SK-N-SH (cell line): ENCODE measurements around the gene NOTCH1. TPM values are rescaled to one million over a fixed set of nuclear protein-coding genes. Genes with fewer than 3 reads are reported as not detected.

Source experiments
- CTCF ChIA-PET: fragments of 300-600, 350-600 bp; formaldehyde crosslinking; extraction: SDS; loops from one replicate; lab custom pipeline; 2021; lab: Yijun Ruan, JAX
- POLR2A ChIA-PET: fragments of 350-600 bp; sonication (Branson Sonifier 250); formaldehyde crosslinking; extraction: SDS; loops from one replicate; lab custom pipeline; 2020; ENCODE audit warnings: antibody characterized with exemption, inconsistent platforms; lab: Yijun Ruan, JAX
- DNase-seq: peaks from one replicate; pipeline ENCODE4 v3.0.0; 2012
- H2AFZ ChIP-seq: fragments of 200-600 bp; sonication (generic); 2 replicates; pipeline ENCODE4 v1.8.1; 2016; ENCODE audit warnings: antibody characterized with exemption, mild to moderate bottlenecking, low read depth
- H3F3A ChIP-seq: fragments of 200-600 bp; sonication (generic); replicated peaks from 2 replicates; pipeline ENCODE3; 2016; ENCODE audit warnings: antibody characterized with exemption, mild to moderate bottlenecking; ENCODE audit not compliant: insufficient read depth
- H3K27ac ChIP-seq, 2 experiments: fragments of 200-500 bp in 1 of 2; fragments of 200-600 bp in 1 of 2; sonication (Bioruptor generic) in 1 of 2; sonication (generic), shearing (Covaris generic) in 1 of 2; 2 replicates each; pipeline versions ENCODE4 v1.5.1 to v1.6.1; 2014 to 2016; ENCODE audit warnings: low read depth in 2 of 2, inconsistent platforms in 1 of 2, low read length in 1 of 2, mild to moderate bottlenecking in 1 of 2, mixed read lengths in 1 of 2
- H3K27me3 ChIP-seq: fragments of 200-600 bp; sonication (generic), shearing (Covaris generic); 2 replicates; pipeline ENCODE4 v1.6.1; 2016; ENCODE audit warnings: mixed run types; ENCODE audit not compliant: insufficient read depth
- H3K36me3 ChIP-seq, 2 experiments: fragments of 200-500 bp in 1 of 2; fragments of 200-600 bp in 1 of 2; sonication (Bioruptor generic) in 1 of 2; sonication (generic) in 1 of 2; replicated peaks in 1 of 2; 2 replicates each; pipeline versions ENCODE3 to v1.5.1; 2014 to 2016; ENCODE audit warnings: low read length in 1 of 2, mild to moderate bottlenecking in 1 of 2; ENCODE audit not compliant: insufficient read depth in 2 of 2, control insufficient read depth in 1 of 2
- H3K4me1 ChIP-seq, 2 experiments: fragments of 200-500 bp in 1 of 2; fragments of 200-600 bp in 1 of 2; sonication (Bioruptor generic) in 1 of 2; sonication (generic), shearing (Covaris generic) in 1 of 2; 2 replicates each; pipeline versions ENCODE4 v1.5.1 to v1.6.1; 2014 to 2016; ENCODE audit warnings: low read depth in 1 of 2, low read length in 1 of 2, mixed run types in 1 of 2; ENCODE audit not compliant: insufficient read depth in 2 of 2, control insufficient read depth in 1 of 2
- H3K4me2 ChIP-seq: fragments of 200-600 bp; sonication (generic), shearing (Covaris generic); 2 replicates; pipeline ENCODE4 v1.6.1; 2017; ENCODE audit warnings: mixed run types
- H3K4me3 ChIP-seq, 2 experiments: fragments of 200-500 bp in 1 of 2; fragments of 200-600 bp in 1 of 2; sonication (Bioruptor generic) in 1 of 2; sonication (generic), shearing (Covaris generic) in 1 of 2; 2 replicates each; pipeline versions ENCODE4 v1.5.1 to v1.8.1; 2014 to 2016; ENCODE audit warnings: low read depth in 2 of 2, inconsistent platforms in 1 of 2, low read length in 1 of 2, mild to moderate bottlenecking in 1 of 2, mixed read lengths in 1 of 2, moderate library complexity in 1 of 2
- H3K79me2 ChIP-seq: fragments of 200-600 bp; sonication (generic); 2 replicates; pipeline ENCODE4 v1.8.1; 2017; ENCODE audit warnings: mild to moderate bottlenecking; ENCODE audit not compliant: insufficient read depth
- H3K9ac ChIP-seq: fragments of 200-600 bp; sonication (generic); 2 replicates; pipeline ENCODE4 v1.6.1; 2017; ENCODE audit warnings: mixed run types
- H3K9me2 ChIP-seq: fragments of 200-600 bp; sonication (generic); 2 replicates; pipeline ENCODE4 v1.6.1; 2017; ENCODE audit warnings: mixed run types
- H3K9me3 ChIP-seq: fragments of 200-600 bp; sonication (generic); 2 replicates; pipeline ENCODE4 v1.6.1; 2017; ENCODE audit warnings: mixed run types, mild to moderate bottlenecking, moderate library complexity
- H4K20me1 ChIP-seq: fragments of 200-600 bp; sonication (generic); 2 replicates; pipeline ENCODE4 v1.6.1; 2017; ENCODE audit warnings: mild to moderate bottlenecking, mixed run types; ENCODE audit not compliant: insufficient read depth
- CHD2 ChIP-seq: fragments of 150-350 bp; IDR thresholded peaks from 2 replicates; pipeline ENCODE4 v1.6.1; 2018; ENCODE audit warnings: low read length; ENCODE audit not compliant: partially characterized antibody
- ELF1 ChIP-seq: IDR thresholded peaks from 2 replicates; pipeline ENCODE4 v1.4.0; 2012
- FOSL2 ChIP-seq: IDR thresholded peaks from 2 replicates; pipeline ENCODE4 v1.4.0; 2012; ENCODE audit warnings: low read depth, mild to moderate bottlenecking, moderate library complexity, borderline replicate concordance
- FOXJ3 ChIP-seq: sonication (generic); formaldehyde crosslinking; IDR thresholded peaks from 2 replicates; pipeline ENCODE4 v1.5.1; 2020; ENCODE audit warnings: mild to moderate bottlenecking, missing genetic modification reagents
- GABPA ChIP-seq: IDR thresholded peaks from 2 replicates; pipeline ENCODE4 v1.4.0; 2012; ENCODE audit warnings: low read depth, mild to moderate bottlenecking
- IRF3 ChIP-seq: fragments of 150-350 bp; IDR thresholded peaks from 2 replicates; pipeline ENCODE4 v1.6.1; 2016; ENCODE audit warnings: mild to moderate bottlenecking, low read depth, low read length
- JUND ChIP-seq: IDR thresholded peaks from 2 replicates; pipeline ENCODE4 v1.4.0; 2012
- MEF2A ChIP-seq: IDR thresholded peaks from 2 replicates; pipeline ENCODE4 v1.4.0; 2012; ENCODE audit warnings: low read depth, borderline replicate concordance
- MXI1 ChIP-seq: IDR thresholded peaks from 2 replicates; pipeline ENCODE4 v1.6.1; 2012; ENCODE audit warnings: mild to moderate bottlenecking, low read depth, low read length, improper control_type of control experiment
- NFIC ChIP-seq: IDR thresholded peaks from 2 replicates; pipeline ENCODE4 v1.4.0; 2012; ENCODE audit warnings: borderline replicate concordance
- RXRA ChIP-seq: IDR thresholded peaks from 2 replicates; pipeline ENCODE4 v1.4.0; 2012; ENCODE audit warnings: low read depth, mild to moderate bottlenecking, borderline replicate concordance
- SIN3A ChIP-seq: IDR thresholded peaks from 2 replicates; pipeline ENCODE4 v1.6.1; 2012; ENCODE audit warnings: low read depth, mild to moderate bottlenecking, low read length, moderate library complexity, borderline replicate concordance
- SMC3 ChIP-seq: IDR thresholded peaks from 2 replicates; pipeline ENCODE4 v1.6.1; 2012; ENCODE audit warnings: low read depth, low read length, improper control_type of control experiment
- TAF1 ChIP-seq: IDR thresholded peaks from 2 replicates; pipeline ENCODE4 v1.6.1; 2012; ENCODE audit warnings: low read depth, mild to moderate bottlenecking, low read length, moderate library complexity, borderline replicate concordance
- USF1 ChIP-seq: IDR thresholded peaks from 2 replicates; pipeline ENCODE4 v1.4.0; 2012; ENCODE audit warnings: low read depth, borderline replicate concordance
- YY1 ChIP-seq: IDR thresholded peaks from 2 replicates; pipeline ENCODE4 v1.4.0; 2012; ENCODE audit warnings: low read depth, mild to moderate bottlenecking
- ZBTB33 ChIP-seq: IDR thresholded peaks from 2 replicates; pipeline ENCODE4 v1.4.0; 2012; ENCODE audit warnings: low read depth, borderline replicate concordance
- WGBS: methylation state at CpG from one replicate; pipeline ENCODE4 v1.1.6; 2017; ENCODE audit warnings: low lambda C conversion rate; 5-methylcytosine and 5-hydroxymethylcytosine counted together
- polyA plus RNA-seq, 3 experiments: library from polyadenylated mRNA; depleted of rRNA; stranded (reverse); fragments of >200 nt; gene quantifications; 2 replicates each; pipeline ENCODE4 v1.2.3, GENCODE V29; 2012

NOTCH1 gene
- polyA plus RNA-seq, 1 of the 3 experiments (the other 2 are of a cell fraction): 6.6 TPM

- ChIA-PET CTCF (interaction anchor here (0.9 to 1.2 kb wide), 3 partner anchors 131 to 178 kb away, joined by 4 read pairs; no protein-coding TSS in a partner anchor), POLR2A (no interaction called here)
- peaks cover 0 to 28% of the 10 kb centered on the region in 2 experiments for H3K36me3 ChIP-seq
- peaks cover 6% of the 10 kb centered on the region for H3F3A ChIP-seq
- no peaks in the 10 kb centered on the region for H3K9me3 ChIP-seq
- H3K79me2 ChIP-seq: no peaks in the 10 kb centered on the region
- TF ChIP-seq SIN3A (no peak), YY1 (no peak), TAF1 (no peak), NFIC (no peak), CHD2 (no peak), FOXJ3 (no peak), USF1 (no peak), MXI1 (no peak), GABPA (no peak), RXRA (no peak), MEF2A (no peak), ZBTB33 (no peak), JUND (no peak), SMC3 (no peak)
- H3K4me3 ChIP-seq: no peak overlapping the region
- no peak overlapping the region for H2AFZ ChIP-seq
- peaks cover 0 to 9% of the 10 kb centered on the region in 2 experiments; a peak in 1 of 4 replicates for H3K4me1 ChIP-seq
- no peak overlapping the region for H3K27ac ChIP-seq
- no peaks in the 10 kb centered on the region for H3K27me3 ChIP-seq
- no peak overlapping the region for H3K4me2 ChIP-seq
- H3K9me2 ChIP-seq: no peaks in the 10 kb centered on the region
- no peak overlapping the region for H3K9ac ChIP-seq
- DNase-seq: no peak
- WGBS: 83% methylated on average over 1 of the region's 9 CpGs
- no peaks in the 10 kb centered on the region for H4K20me1 ChIP-seq
Measured at GRCh38 chr9:136494012-136494411, 51.8 kb downstream of the NOTCH1 start.

GRCh38 chr9:136493567-136493971, 52.3 kb downstream of the NOTCH1 start:
- H3K4me3 ChIP-seq: no peak overlapping the region
- no peak overlapping the region for H3K4me2 ChIP-seq
- no peaks in the 10 kb centered on the region for H4K20me1 ChIP-seq
- H3K27me3 ChIP-seq: no peaks in the 10 kb centered on the region
- ChIA-PET POLR2A (no interaction called here), CTCF (interaction anchor here (0.9 to 1.2 kb wide), 3 partner anchors 132 to 179 kb away, joined by 4 read pairs; no protein-coding TSS in a partner anchor)
- peaks cover 6% of the 10 kb centered on the region for H3F3A ChIP-seq
- no peaks in the 10 kb centered on the region for H3K79me2 ChIP-seq
- peaks cover 0 to 9% of the 10 kb centered on the region in 2 experiments; a peak in 1 of 4 replicates for H3K4me1 ChIP-seq
- H3K36me3 ChIP-seq: peaks cover 0 to 26% of the 10 kb centered on the region in 2 experiments
- no peak for DNase-seq
- WGBS: 90% methylated on average over 4 of the region's 8 CpGs
- H3K9me2 ChIP-seq: no peaks in the 10 kb centered on the region
- H2AFZ ChIP-seq: no peak overlapping the region
- no peak for TF ChIP-seq ELF1
- no peak for TF ChIP-seq FOSL2
- TF ChIP-seq IRF3: no peak
- TF ChIP-seq GABPA: no peak
- no peak for TF ChIP-seq YY1
- no peak for TF ChIP-seq USF1
- no peak for TF ChIP-seq TAF1
- H3K9me3 ChIP-seq: no peaks in the 10 kb centered on the region
- H3K27ac ChIP-seq: no peak overlapping the region
- H3K9ac ChIP-seq: no peak overlapping the region
